HCT116 (cell line): ENCODE measurements around the gene GIMAP8. TPM values are rescaled to one million over a fixed set of nuclear protein-coding genes. Genes with fewer than 3 reads are reported as not detected.

Source experiments
- ATAC-seq: fragments of 200-7000 bp; cut with Tn5 transposase; 2 replicates; pipeline ENCODE4 v1.9.1; 2020; ENCODE audit warnings: mild to moderate bottlenecking, moderate library complexity
- BruUV-seq: library from RNA; stranded (reverse); fragments of 400-500 nt; replicated peaks from 2 replicates; lab custom pipeline; 2021; lab: Mats Ljungman, UMichigan
- CTCF ChIA-PET: fragments of 300-600 bp; sonication (Branson Sonifier 250); formaldehyde crosslinking; loops from one replicate; lab custom pipeline; 2021; ENCODE audit warnings: antibody characterized with exemption; lab: Charles Lee
- POLR2A ChIA-PET: fragments of 300-600, 350-600 bp; sonication (Branson Sonifier 250); formaldehyde crosslinking; loops from one replicate; lab custom pipeline; 2021; ENCODE audit warnings: antibody characterized with exemption; lab: Charles Lee
- RAD21 ChIA-PET, 2 experiments: fragments of 300-600 bp; sonication (Branson Sonifier 250); formaldehyde crosslinking; loops; one replicate each; lab custom pipeline; 2023; ENCODE audit warnings: low total read pairs in 2 of 2; ENCODE audit not compliant: uncharacterized antibody in 2 of 2, unreplicated experiment in 2 of 2, low non-redundant PET in 1 of 2; lab: Charles Lee
- DNase-seq: peaks from one replicate; pipeline ENCODE4 v3.0.0-alpha.2; 2010; ENCODE audit warnings: low read depth, low spot score
- H2AFZ ChIP-seq: fragments of 200-600 bp; shearing (Covaris generic), sonication (generic); 2 replicates; pipeline ENCODE4 v1.6.1; 2017; ENCODE audit warnings: low read depth, mixed run types, mixed read lengths, antibody characterized with exemption, low read length; ENCODE audit not compliant: poor library complexity, severe bottlenecking
- H3K27ac ChIP-seq: 2 replicates; pipeline ENCODE4 v1.5.1; 2012; ENCODE audit warnings: low read depth, low read length
- H3K27me3 ChIP-seq: fragments of 200-600 bp; sonication (generic); 2 replicates; pipeline ENCODE4 v1.6.1; 2016; ENCODE audit warnings: mixed run types, low read length, mixed read lengths; ENCODE audit not compliant: insufficient read depth
- H3K36me3 ChIP-seq, 2 experiments: fragments of 200-500 bp in 1 of 2; fragments of 200-600 bp in 1 of 2; sonication (Bioruptor generic) in 1 of 2; sonication (generic) in 1 of 2; 2 replicates each; pipeline versions ENCODE4 v1.5.1 to v1.6.1; 2014 to 2016; ENCODE audit warnings: low read length in 2 of 2, inconsistent platforms in 1 of 2, mixed read lengths in 1 of 2, mixed run types in 1 of 2; ENCODE audit not compliant: insufficient read depth in 2 of 2, control insufficient read depth in 1 of 2
- H3K4me1 ChIP-seq, 2 experiments: fragments of 200-600 bp in 1 of 2; sonication (generic) in 1 of 2; 2 replicates each; pipeline versions ENCODE4 v1.5.1 to v1.6.1; 2012 to 2017; ENCODE audit warnings: low read length in 2 of 2, inconsistent platforms in 1 of 2, mild to moderate bottlenecking in 1 of 2, mixed read lengths in 1 of 2, mixed run types in 1 of 2, moderate library complexity in 1 of 2; ENCODE audit not compliant: insufficient read depth in 2 of 2, control insufficient read depth in 1 of 2
- H3K4me2 ChIP-seq: fragments of 200-600 bp; sonication (generic); 2 replicates; pipeline ENCODE4 v1.6.1; 2017; ENCODE audit warnings: mixed run types, low read length, mixed read lengths
- H3K4me3 ChIP-seq, 2 experiments: fragments of 200-600 bp in 1 of 2; sonication (generic) in 1 of 2; replicated peaks in 1 of 2; 2 replicates each; pipeline ENCODE4 v1.5.1; 2011 to 2016; ENCODE audit warnings: low read length in 2 of 2, control low read depth in 1 of 2, low read depth in 1 of 2, mild to moderate bottlenecking in 1 of 2, mixed read lengths in 1 of 2, mixed run types in 1 of 2
- H3K79me2 ChIP-seq: fragments of 200-600 bp; sonication (generic); 2 replicates; pipeline ENCODE4 v1.6.1; 2017; ENCODE audit warnings: mild to moderate bottlenecking, mixed run types, low read length, moderate library complexity, mixed read lengths; ENCODE audit not compliant: insufficient read depth
- H3K9ac ChIP-seq: fragments of 200-600 bp; sonication (generic); 2 replicates; pipeline ENCODE4 v1.6.1; 2016; ENCODE audit warnings: low read length, mixed read lengths
- H3K9me2 ChIP-seq: fragments of 200-600 bp; sonication (generic), shearing (Covaris generic); 2 replicates; pipeline ENCODE4 v1.6.1; 2017; ENCODE audit warnings: mixed run types, mild to moderate bottlenecking, moderate library complexity; ENCODE audit not compliant: insufficient read depth
- H3K9me3 ChIP-seq, 2 experiments: fragments of 200-500 bp in 1 of 2; fragments of 200-600 bp in 1 of 2; sonication (Bioruptor generic) in 1 of 2; sonication (generic) in 1 of 2; 2 replicates each; pipeline ENCODE4 v1.6.1; 2014 to 2017; ENCODE audit warnings: low read length in 2 of 2, mixed read lengths in 2 of 2, inconsistent platforms in 1 of 2, low read depth in 1 of 2, mild to moderate bottlenecking in 1 of 2, mixed run types in 1 of 2, moderate library complexity in 1 of 2; ENCODE audit not compliant: control insufficient read depth in 1 of 2, insufficient read depth in 1 of 2
- H4K20me1 ChIP-seq: fragments of 200-600 bp; sonication (generic), shearing (Covaris generic); 2 replicates; pipeline ENCODE4 v1.6.1; 2017; ENCODE audit warnings: mixed run types, mild to moderate bottlenecking, moderate library complexity; ENCODE audit not compliant: insufficient read depth
- CBX3 ChIP-seq: IDR thresholded peaks from 2 replicates; pipeline ENCODE4 v1.6.1; 2012; ENCODE audit warnings: low read depth
- CEBPB ChIP-seq: IDR thresholded peaks from 2 replicates; pipeline ENCODE4 v1.6.1; 2012; ENCODE audit warnings: low read depth
- EGR1 ChIP-seq: IDR thresholded peaks from 2 replicates; pipeline ENCODE4 v1.6.1; 2012; ENCODE audit warnings: low read depth
- ELF1 ChIP-seq: IDR thresholded peaks from 2 replicates; pipeline ENCODE4 v1.6.1; 2012; ENCODE audit warnings: low read depth, borderline replicate concordance
- EZH2phosphoT487 ChIP-seq: fragments of 200-600 bp; IDR thresholded peaks from 2 replicates; pipeline ENCODE4 v1.6.1; 2018; ENCODE audit warnings: antibody characterized with exemption, borderline replicate concordance
- FOSL1 ChIP-seq: IDR thresholded peaks from 2 replicates; pipeline ENCODE4 v1.6.1; 2012; ENCODE audit warnings: low read depth
- JUND ChIP-seq: IDR thresholded peaks from 2 replicates; pipeline ENCODE4 v1.6.1; 2012
- MAX ChIP-seq: IDR thresholded peaks from 2 replicates; pipeline ENCODE4 v1.6.1; 2012
- RAD21 ChIP-seq: IDR thresholded peaks from 2 replicates; pipeline ENCODE4 v1.6.1; 2012; ENCODE audit warnings: low read depth, mild to moderate bottlenecking
- REST ChIP-seq: IDR thresholded peaks from 2 replicates; pipeline ENCODE4 v1.6.1; 2012; ENCODE audit warnings: low read depth
- SIN3A ChIP-seq: IDR thresholded peaks from 2 replicates; pipeline ENCODE4 v1.6.1; 2012; ENCODE audit warnings: low read depth
- SP1 ChIP-seq: IDR thresholded peaks from 2 replicates; pipeline ENCODE4 v1.6.1; 2012; ENCODE audit warnings: low read depth
- SRF ChIP-seq: IDR thresholded peaks from 2 replicates; pipeline ENCODE4 v1.6.1; 2012; ENCODE audit warnings: low read depth
- TCF7L2 ChIP-seq: IDR thresholded peaks from 2 replicates; pipeline ENCODE4 v1.7.0; 2011; ENCODE audit warnings: borderline replicate concordance, inconsistent platforms; ENCODE audit not compliant: insufficient read depth, insufficient read length; ENCODE audit errors: extremely low read depth
- YY1 ChIP-seq: IDR thresholded peaks from 2 replicates; pipeline ENCODE4 v1.6.1; 2011; ENCODE audit warnings: low read length, low read depth, moderate library complexity, mild to moderate bottlenecking; ENCODE audit not compliant: insufficient replicate concordance; ENCODE audit errors: extremely low read depth
- ZFX ChIP-seq: fragments of 450-650 bp; IDR thresholded peaks from 2 replicates; pipeline ENCODE4 v1.6.1; 2017
- ZNF274 ChIP-seq: fragments of 200-500 bp; sonication (Bioruptor generic); IDR thresholded peaks from 2 replicates; pipeline ENCODE4 v1.6.1; 2014; ENCODE audit warnings: mild to moderate bottlenecking, low read depth, low read length, inconsistent platforms
- intact Hi-C: fragments of 100-400 bp; cut with micrococcal nuclease; formaldehyde crosslinking; loops from 2 replicates; pipeline ENCODE4 v1.10.0; 2022
- total RNA-seq: library from RNA; stranded (reverse); gene quantifications from one replicate; pipeline ENCODE4 v1.2.1, GENCODE V29; 2021; ENCODE audit not compliant: unreplicated experiment
- TF ChIP-seq, protein P1 (sequence below): IDR thresholded peaks from 2 replicates; pipeline ENCODE4 v1.6.1; 2011; ENCODE audit warnings: mild to moderate bottlenecking, low read length, moderate library complexity; ENCODE audit not compliant: insufficient replicate concordance; ENCODE audit errors: extremely low read depth
- TF ChIP-seq, protein P2 (sequence below), 3 experiments: fragments of 200-600 bp in 1 of 3; sonication (generic) in 1 of 3; IDR thresholded peaks in 2 of 3; conservative IDR thresholded peaks in 1 of 3; 2 replicates each; pipeline ENCODE4 v1.5.1; 2012 to 2017; ENCODE audit warnings: low read depth in 2 of 3, low read length in 2 of 3, antibody characterized with exemption in 1 of 3, borderline replicate concordance in 1 of 3, control low read depth in 1 of 3, mild to moderate bottlenecking in 1 of 3, mixed read lengths in 1 of 3, mixed run types in 1 of 3, moderate library complexity in 1 of 3; ENCODE audit not compliant: insufficient read depth in 1 of 3

GIMAP8 gene
- total RNA-seq, 1 experiment from 2014 or later: 0.15 TPM

- H3K27ac ChIP-seq: no peak overlapping the region
- RAD21 ChIA-PET: no interaction called here
- intact Hi-C loops: no loop called here
- no peaks in the 10 kb centered on the region for H3K79me2 ChIP-seq
- peaks cover 10 to 27% of the 10 kb centered on the region in 2 experiments; a peak in 3 of 4 replicates for H3K4me1 ChIP-seq
- no peak overlapping the region for H2AFZ ChIP-seq
- no peaks in the 10 kb centered on the region for H3K36me3 ChIP-seq
- no peaks in the 10 kb centered on the region for H3K9me3 ChIP-seq
- no TSS peak for BruUV-seq
- POLR2A ChIA-PET: no interaction called here
- H3K4me2 ChIP-seq: no peak overlapping the region
- no peaks in the 10 kb centered on the region for H3K9me2 ChIP-seq
- ATAC-seq: no peak
- TF ChIP-seq EZH2phosphoT487 (no peak), SP1 (no peak), RAD21 (no peak), REST (no peak), EGR1 (no peak), ZFX (no peak), CEBPB (no peak), YY1 (no peak), TCF7L2 (no peak), SIN3A (no peak), FOSL1 (no peak), JUND (no peak), MAX (no peak), CBX3 (no peak), ZNF274 (no peak), SRF (no peak), ELF1 (no peak)
- TF ChIP-seq, protein P1, sequence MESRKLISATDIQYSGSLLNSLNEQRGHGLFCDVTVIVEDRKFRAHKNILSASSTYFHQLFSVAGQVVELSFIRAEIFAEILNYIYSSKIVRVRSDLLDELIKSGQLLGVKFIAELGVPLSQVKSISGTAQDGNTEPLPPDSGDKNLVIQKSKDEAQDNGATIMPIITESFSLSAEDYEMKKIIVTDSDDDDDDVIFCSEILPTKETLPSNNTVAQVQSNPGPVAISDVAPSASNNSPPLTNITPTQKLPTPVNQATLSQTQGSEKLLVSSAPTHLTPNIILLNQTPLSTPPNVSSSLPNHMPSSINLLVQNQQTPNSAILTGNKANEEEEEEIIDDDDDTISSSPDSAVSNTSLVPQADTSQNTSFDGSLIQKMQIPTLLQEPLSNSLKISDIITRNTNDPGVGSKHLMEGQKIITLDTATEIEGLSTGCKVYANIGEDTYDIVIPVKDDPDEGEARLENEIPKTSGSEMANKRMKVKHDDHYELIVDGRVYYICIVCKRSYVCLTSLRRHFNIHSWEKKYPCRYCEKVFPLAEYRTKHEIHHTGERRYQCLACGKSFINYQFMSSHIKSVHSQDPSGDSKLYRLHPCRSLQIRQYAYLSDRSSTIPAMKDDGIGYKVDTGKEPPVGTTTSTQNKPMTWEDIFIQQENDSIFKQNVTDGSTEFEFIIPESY: no peak
- TF ChIP-seq, protein P2, sequence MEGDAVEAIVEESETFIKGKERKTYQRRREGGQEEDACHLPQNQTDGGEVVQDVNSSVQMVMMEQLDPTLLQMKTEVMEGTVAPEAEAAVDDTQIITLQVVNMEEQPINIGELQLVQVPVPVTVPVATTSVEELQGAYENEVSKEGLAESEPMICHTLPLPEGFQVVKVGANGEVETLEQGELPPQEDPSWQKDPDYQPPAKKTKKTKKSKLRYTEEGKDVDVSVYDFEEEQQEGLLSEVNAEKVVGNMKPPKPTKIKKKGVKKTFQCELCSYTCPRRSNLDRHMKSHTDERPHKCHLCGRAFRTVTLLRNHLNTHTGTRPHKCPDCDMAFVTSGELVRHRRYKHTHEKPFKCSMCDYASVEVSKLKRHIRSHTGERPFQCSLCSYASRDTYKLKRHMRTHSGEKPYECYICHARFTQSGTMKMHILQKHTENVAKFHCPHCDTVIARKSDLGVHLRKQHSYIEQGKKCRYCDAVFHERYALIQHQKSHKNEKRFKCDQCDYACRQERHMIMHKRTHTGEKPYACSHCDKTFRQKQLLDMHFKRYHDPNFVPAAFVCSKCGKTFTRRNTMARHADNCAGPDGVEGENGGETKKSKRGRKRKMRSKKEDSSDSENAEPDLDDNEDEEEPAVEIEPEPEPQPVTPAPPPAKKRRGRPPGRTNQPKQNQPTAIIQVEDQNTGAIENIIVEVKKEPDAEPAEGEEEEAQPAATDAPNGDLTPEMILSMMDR (IDR thresholded peaks at IDR 0.05 in 2 of 3, conservative IDR thresholded peaks at IDR 0.05 in 1 of 3; ENCODE audit: borderline replicate concordance in 1 of 3, insufficient read depth in 1 of 3, low read depth in 2 of 3, low read length in 2 of 3): no peak
- no peaks in the 10 kb centered on the region for H3K27me3 ChIP-seq
- no peak overlapping the region for H3K9ac ChIP-seq
- no peak for DNase-seq
- H4K20me1 ChIP-seq: no peaks in the 10 kb centered on the region
- CTCF ChIA-PET: no interaction called here
- no peak overlapping the region for H3K4me3 ChIP-seq
Observed at GRCh38 chr7:150407588-150408392, 42.6 kb upstream of the GIMAP8 start.
